Measurements from ENCODE around the gene IRX3. TPM values are rescaled to one million over a fixed set of nuclear protein-coding genes. Genes with fewer than 3 reads are reported as not detected.
A peak's percentile ranks its signal among the peaks of the same experiment; 100 is the strongest.

Gene IRX3
- total RNA-seq, 1 donor from 2014 or later: 3.2 TPM

DNA sequence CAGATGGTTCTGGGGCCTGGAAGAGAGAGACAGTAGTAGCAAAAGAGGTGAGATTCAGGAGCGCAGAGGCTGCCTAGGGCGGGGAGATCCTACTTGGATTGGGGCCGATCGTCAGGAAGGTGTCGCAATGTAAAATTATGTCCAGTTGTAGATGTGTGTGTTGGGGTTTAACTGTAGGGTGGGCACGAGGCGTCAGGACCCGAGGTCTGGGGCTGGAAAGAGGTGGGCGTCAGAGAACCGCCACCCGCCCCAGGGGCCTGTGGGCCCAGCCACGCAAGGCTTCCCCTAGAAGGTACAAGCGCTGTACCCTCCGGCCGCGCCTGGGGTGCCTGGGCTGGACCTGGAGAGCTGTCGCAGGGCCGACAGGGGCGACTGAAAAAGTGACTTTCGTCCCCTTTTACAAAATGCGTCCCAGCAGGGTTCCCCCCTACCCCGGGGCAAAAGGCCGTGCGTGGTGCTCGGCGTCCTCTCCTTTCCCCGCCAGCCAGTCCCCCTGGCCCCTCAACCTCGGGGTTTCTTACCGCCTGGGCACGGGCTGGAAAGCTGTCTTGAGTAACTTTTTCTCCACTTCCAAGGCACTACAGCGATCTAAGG, 2.8 kb downstream of the IRX3 start:
- TF ChIP-seq, protein P1, sequence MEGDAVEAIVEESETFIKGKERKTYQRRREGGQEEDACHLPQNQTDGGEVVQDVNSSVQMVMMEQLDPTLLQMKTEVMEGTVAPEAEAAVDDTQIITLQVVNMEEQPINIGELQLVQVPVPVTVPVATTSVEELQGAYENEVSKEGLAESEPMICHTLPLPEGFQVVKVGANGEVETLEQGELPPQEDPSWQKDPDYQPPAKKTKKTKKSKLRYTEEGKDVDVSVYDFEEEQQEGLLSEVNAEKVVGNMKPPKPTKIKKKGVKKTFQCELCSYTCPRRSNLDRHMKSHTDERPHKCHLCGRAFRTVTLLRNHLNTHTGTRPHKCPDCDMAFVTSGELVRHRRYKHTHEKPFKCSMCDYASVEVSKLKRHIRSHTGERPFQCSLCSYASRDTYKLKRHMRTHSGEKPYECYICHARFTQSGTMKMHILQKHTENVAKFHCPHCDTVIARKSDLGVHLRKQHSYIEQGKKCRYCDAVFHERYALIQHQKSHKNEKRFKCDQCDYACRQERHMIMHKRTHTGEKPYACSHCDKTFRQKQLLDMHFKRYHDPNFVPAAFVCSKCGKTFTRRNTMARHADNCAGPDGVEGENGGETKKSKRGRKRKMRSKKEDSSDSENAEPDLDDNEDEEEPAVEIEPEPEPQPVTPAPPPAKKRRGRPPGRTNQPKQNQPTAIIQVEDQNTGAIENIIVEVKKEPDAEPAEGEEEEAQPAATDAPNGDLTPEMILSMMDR (IDR thresholded peaks at IDR 0.05; ENCODE audit: insufficient read depth, low read length, poor library complexity, severe bottlenecking): no peak
- DNase-seq (ENCODE audit: low read depth): no peak
- Histone ChIP-seq H3K36me3 (ENCODE audit: control insufficient read depth, insufficient read depth, low read length) (no peaks in the 10 kb centered on the region), H3K27me3 (ENCODE audit: control insufficient read depth, insufficient read depth, low read length) (peaks cover 57% of the 10 kb centered on the region), H3K4me3 (ENCODE audit: low read depth, low read length) (peak overlapping the region; percentile 74)

DNA sequence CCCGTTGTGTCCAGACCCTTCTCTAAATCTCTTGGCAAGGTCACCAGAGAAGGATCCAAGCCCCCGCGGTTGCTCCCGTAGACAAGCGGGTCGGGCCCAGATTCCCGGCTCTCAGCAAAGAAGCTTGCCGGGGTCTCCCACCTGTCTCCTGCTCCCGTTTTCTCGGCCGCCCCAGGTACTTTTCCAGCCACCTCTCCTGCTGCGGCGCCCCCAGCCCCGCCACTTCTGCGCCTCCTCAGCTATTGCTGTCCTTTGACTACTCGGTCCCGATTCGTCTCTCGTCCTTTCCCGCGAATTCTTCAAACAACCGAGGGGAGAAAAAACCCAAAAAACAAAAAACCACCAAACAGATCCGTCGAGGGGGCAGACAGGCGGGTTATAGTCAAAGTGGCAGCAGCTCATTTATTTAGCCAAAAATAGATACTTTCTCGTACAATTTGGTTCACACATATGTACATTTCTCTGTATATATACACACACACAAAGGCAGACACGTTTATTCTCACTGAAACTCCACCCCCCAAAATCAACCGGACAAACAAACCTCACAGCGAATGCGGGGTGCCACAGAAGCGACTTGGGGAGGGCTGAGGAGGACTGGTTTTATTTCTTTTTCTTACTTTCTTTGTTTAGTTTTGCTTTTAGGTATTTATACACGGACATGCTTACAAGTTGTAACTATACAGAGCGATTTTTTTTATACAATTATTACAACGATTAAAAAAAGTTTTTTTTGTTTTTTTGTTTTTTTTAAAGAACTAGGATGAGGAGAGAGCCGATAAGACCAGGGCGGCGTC, 3.5 kb downstream of the IRX3 start:
- TF ChIP-seq, protein P1 (IDR thresholded peaks at IDR 0.05; ENCODE audit: insufficient read depth, low read length, poor library complexity, severe bottlenecking): no peak
- peaks cover 50% of the 10 kb centered on the region for H3K27me3 ChIP-seq (ENCODE audit: control insufficient read depth, insufficient read depth, low read length)
- H3K36me3 ChIP-seq (ENCODE audit: control insufficient read depth, insufficient read depth, low read length): no peaks in the 10 kb centered on the region
- no peak for DNase-seq (ENCODE audit: low read depth)
- H3K4me3 ChIP-seq (ENCODE audit: low read depth, low read length): peak overlapping the region; percentile 74

DNA sequence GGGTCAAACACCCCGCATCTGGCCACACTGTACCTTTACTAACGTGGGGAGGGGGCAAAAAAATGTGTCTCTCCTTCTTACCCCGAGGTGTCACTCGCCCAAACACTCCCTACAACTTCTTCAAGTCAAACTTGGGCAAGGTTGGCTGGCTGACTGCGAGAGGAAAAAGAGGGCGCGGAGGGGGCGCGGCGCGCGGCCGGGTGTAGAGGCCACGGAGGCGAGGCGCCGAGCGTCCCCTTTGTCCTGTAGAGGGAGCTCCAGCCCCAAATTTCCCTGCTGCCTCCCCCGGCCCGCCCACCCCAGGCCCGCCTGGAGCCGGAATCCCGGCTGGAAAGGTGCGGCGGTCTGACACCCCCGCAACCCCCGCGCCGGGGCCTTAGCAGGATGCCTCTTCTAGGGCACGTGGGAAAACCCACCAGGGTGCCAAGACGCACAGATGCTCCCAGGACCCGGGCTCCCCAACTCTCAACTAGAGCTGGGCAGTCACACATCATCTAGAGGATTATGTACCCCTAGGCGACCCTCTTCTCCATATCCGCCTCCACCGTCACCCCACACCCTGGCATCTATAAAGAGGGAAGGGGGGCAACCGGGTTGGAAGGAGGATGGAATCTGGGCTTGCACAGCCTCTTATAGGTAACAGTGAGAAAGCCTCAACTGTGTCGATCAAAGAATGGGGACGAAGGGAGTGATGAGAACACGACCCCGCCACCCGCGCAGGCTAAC, 4.2 kb downstream of the IRX3 start:
- TF ChIP-seq, protein P1 (IDR thresholded peaks at IDR 0.05; ENCODE audit: insufficient read depth, low read length, poor library complexity, severe bottlenecking): peak; percentile 73
- DNase-seq (ENCODE audit: low read depth): no peak
- no peaks in the 10 kb centered on the region for H3K36me3 ChIP-seq (ENCODE audit: control insufficient read depth, insufficient read depth, low read length)
- peaks cover 43% of the 10 kb centered on the region for H3K27me3 ChIP-seq (ENCODE audit: control insufficient read depth, insufficient read depth, low read length)
- H3K4me3 ChIP-seq (ENCODE audit: low read depth, low read length): no peak overlapping the region

DNA sequence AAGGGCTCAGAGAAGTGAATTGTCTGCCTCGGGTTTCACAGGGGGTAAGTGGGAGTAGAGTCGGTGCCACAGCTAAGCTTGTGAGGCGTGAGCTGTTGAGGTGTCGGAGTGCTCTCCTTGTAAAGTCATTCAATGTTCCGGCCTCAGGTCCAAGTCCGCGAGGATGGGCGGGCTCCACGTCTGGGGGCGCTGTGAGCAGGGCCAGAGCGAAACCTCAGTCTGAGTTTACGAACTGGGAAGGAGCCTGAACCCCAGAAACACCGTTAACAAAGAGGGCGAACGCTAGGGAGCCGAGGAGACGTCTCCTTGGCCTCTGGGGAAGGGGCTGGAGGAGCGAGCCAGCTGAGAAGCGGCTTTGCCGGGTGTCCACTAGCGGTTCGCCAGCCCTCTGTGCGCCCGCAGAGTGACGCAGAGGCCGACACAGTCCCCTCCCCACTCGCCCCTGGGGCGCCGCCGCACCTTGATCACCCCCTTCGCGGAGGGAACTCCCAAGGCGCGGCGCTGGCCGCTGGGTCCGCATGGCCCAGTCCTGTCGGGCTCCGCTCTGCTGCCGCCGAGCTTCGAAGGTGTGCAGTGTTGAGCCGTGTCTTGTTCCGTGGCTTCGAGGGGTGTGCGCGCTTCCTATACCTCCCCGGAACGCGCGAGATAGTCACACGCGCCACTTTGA, 4.9 kb downstream of the IRX3 start:
- TF ChIP-seq, protein P1 (IDR thresholded peaks at IDR 0.05; ENCODE audit: insufficient read depth, low read length, poor library complexity, severe bottlenecking): no peak
- peaks cover 37% of the 10 kb centered on the region for H3K27me3 ChIP-seq (ENCODE audit: control insufficient read depth, insufficient read depth, low read length)
- H3K36me3 ChIP-seq (ENCODE audit: control insufficient read depth, insufficient read depth, low read length): no peaks in the 10 kb centered on the region
- DNase-seq (ENCODE audit: low read depth): no peak
- H3K4me3 ChIP-seq (ENCODE audit: low read depth, low read length): no peak overlapping the region

DNA sequence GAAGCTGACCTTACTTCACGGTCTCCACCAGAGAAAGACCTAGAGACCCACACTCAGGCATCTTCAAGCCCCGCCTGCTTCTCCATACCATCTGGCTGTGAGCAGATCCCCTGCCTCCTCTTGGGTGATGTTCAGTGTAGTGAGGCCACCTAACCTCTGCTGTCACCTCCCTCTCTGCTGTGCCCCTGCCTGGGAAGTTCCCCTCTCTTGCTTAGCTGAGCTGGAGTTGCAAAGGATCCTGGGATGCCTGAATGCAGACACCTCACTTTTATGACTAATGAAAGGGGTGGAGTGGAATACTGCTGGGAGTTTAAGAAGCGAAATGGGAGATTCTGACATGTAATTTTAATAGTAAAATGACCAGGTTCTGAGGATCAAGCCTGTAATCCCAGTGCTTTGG, 5.8 kb downstream of the IRX3 start:
- DNase-seq (ENCODE audit: low read depth): no peak
- H3K4me3 ChIP-seq (ENCODE audit: low read depth, low read length): no peak overlapping the region
- H3K27me3 ChIP-seq (ENCODE audit: control insufficient read depth, insufficient read depth, low read length): peaks cover 37% of the 10 kb centered on the region
- no peaks in the 10 kb centered on the region for H3K36me3 ChIP-seq (ENCODE audit: control insufficient read depth, insufficient read depth, low read length)
- TF ChIP-seq, protein P1 (IDR thresholded peaks at IDR 0.05; ENCODE audit: insufficient read depth, low read length, poor library complexity, severe bottlenecking): no peak

Data from kidney epithelial cell (primary cell).